MM.1S (cell line): ENCODE measurements around the gene MAP4K3.
"Not testable (repeated sequence)": the region's sequence is repeated elsewhere in the genome, so short reads cannot be mapped to it uniquely, and the experiment has no call there.

Experiments used
- EZH2 ChIP-seq: fragments of 300-600 bp; sonication (generic); optimal IDR thresholded peaks from 2 replicates; pipeline ENCODE3; 2017; ENCODE audit warnings: low read depth, mild to moderate bottlenecking, antibody characterized with exemption, low read length, mixed read lengths
- EZH2phosphoT487 ChIP-seq: fragments of 300-600 bp; sonication (generic); IDR thresholded peaks from 2 replicates; pipeline ENCODE4 v1.6.1; 2018; ENCODE audit warnings: antibody characterized with exemption, low read length
- TF ChIP-seq, protein P1 (sequence below): fragments of 300-600 bp; sonication (generic); IDR thresholded peaks from 2 replicates; pipeline ENCODE4 v1.5.1; 2016; ENCODE audit warnings: antibody characterized with exemption, low read length, mixed read lengths

DNA sequence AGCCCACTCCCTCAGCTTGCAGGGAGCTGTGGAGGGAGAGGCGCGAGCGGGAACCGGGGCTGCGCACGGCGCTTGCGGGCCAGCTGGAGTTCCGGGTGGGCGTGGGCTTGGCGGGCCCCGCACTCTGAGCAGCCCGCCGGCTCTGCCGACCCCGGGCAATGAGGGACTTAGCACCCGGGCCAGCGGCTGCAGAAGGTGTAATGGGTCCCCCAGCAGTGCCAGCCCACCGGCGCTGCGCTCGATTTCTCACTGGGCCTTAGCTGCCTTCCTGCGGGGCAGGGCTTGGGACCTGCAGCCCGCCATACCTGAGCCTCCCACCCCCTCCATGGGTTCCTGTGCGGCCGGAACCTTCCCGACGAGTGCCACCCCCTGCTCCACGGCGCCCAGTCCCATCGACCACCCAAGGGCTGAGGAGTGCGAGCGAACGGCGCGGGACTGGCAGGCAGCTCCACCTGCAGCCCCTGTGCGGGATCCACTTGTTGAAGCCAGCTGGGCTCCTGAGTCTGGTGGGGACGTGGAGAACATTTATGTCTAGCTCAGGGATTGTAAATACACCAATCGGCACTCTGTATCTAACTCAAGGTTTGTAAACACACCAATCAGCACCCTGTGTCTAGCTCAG, 192.7 kb downstream of the MAP4K3 start:
- TF ChIP-seq, protein P1, sequence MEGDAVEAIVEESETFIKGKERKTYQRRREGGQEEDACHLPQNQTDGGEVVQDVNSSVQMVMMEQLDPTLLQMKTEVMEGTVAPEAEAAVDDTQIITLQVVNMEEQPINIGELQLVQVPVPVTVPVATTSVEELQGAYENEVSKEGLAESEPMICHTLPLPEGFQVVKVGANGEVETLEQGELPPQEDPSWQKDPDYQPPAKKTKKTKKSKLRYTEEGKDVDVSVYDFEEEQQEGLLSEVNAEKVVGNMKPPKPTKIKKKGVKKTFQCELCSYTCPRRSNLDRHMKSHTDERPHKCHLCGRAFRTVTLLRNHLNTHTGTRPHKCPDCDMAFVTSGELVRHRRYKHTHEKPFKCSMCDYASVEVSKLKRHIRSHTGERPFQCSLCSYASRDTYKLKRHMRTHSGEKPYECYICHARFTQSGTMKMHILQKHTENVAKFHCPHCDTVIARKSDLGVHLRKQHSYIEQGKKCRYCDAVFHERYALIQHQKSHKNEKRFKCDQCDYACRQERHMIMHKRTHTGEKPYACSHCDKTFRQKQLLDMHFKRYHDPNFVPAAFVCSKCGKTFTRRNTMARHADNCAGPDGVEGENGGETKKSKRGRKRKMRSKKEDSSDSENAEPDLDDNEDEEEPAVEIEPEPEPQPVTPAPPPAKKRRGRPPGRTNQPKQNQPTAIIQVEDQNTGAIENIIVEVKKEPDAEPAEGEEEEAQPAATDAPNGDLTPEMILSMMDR = not testable (repeated sequence)
- TF ChIP-seq EZH2, EZH2phosphoT487: not testable (repeated sequence)
